HL-60 (cell line): ENCODE results near the gene NDUFA6.

ENCODE experiments used
- DNase-seq, 2 experiments: peaks; one replicate each; pipeline ENCODE4 v3.0.0-alpha.2; 2010 to 2020; ENCODE audit warnings: low read depth in 1 of 2, low spot score in 1 of 2
- H3K27ac ChIP-seq: fragments of 250-450 bp; sonication (Bioruptor Pico); replicated peaks from 2 replicates; pipeline ENCODE4 v1.5.1; 2020; ENCODE audit warnings: mild to moderate bottlenecking, moderate library complexity
- H3K27me3 ChIP-seq: fragments of 250-450 bp; sonication (Bioruptor Pico); 2 replicates; pipeline ENCODE4 v1.5.1; 2021; ENCODE audit warnings: mild to moderate bottlenecking, moderate library complexity; ENCODE audit not compliant: insufficient read depth, poor library complexity, severe bottlenecking
- H3K4me3 ChIP-seq: replicated peaks from 2 replicates; pipeline ENCODE4 v1.5.1; 2011; ENCODE audit warnings: mild to moderate bottlenecking, control low read depth, low read length; ENCODE audit not compliant: insufficient read depth
- GABPA ChIP-seq: IDR thresholded peaks from 2 replicates; pipeline ENCODE4 v1.6.1; 2012; ENCODE audit warnings: low read depth
- POLR2AphosphoS5 ChIP-seq: IDR thresholded peaks from 2 replicates; pipeline ENCODE4 v1.6.1; 2012; ENCODE audit warnings: low read depth
- SPI1 ChIP-seq: IDR thresholded peaks from 2 replicates; pipeline ENCODE4 v1.6.1; 2012; ENCODE audit warnings: low read depth, mild to moderate bottlenecking, borderline replicate concordance
- TF ChIP-seq, protein P1 (sequence below): IDR thresholded peaks from one replicate; pipeline ENCODE4 v1.5.1; 2011; ENCODE audit warnings: low read length, control low read depth, inconsistent platforms; ENCODE audit not compliant: insufficient read depth
- TF ChIP-seq, protein P2 (sequence below): IDR thresholded peaks from 2 replicates; pipeline ENCODE4 v1.6.1; 2012; ENCODE audit warnings: low read depth; ENCODE audit not compliant: insufficient replicate concordance

Gene NDUFA6

DNA sequence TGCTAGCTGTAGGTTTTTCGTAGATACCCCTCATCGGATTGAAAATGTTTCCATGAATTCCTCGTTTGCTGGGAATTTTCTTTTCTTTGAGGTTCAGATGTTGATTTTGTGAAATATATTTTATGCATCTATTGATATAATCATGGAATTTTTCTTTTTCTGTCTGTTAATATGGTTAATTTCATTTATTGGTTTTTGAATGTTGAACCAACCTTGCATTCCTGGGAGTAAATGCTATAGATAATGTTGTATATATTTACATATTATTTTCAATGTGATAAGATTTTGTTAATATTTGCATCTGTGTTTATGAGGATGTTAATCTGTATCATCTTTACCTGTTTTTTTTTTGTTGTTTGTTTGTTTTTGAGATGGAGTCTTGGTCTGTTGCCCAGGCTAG lies 10.6 kb upstream of the NDUFA6 start:
- H3K4me3 ChIP-seq: no peak overlapping the region
- TF ChIP-seq, protein P1, sequence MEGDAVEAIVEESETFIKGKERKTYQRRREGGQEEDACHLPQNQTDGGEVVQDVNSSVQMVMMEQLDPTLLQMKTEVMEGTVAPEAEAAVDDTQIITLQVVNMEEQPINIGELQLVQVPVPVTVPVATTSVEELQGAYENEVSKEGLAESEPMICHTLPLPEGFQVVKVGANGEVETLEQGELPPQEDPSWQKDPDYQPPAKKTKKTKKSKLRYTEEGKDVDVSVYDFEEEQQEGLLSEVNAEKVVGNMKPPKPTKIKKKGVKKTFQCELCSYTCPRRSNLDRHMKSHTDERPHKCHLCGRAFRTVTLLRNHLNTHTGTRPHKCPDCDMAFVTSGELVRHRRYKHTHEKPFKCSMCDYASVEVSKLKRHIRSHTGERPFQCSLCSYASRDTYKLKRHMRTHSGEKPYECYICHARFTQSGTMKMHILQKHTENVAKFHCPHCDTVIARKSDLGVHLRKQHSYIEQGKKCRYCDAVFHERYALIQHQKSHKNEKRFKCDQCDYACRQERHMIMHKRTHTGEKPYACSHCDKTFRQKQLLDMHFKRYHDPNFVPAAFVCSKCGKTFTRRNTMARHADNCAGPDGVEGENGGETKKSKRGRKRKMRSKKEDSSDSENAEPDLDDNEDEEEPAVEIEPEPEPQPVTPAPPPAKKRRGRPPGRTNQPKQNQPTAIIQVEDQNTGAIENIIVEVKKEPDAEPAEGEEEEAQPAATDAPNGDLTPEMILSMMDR: no peak
- TF ChIP-seq GABPA (no peak), SPI1 (no peak), POLR2AphosphoS5 (no peak)
- TF ChIP-seq, protein P2, sequence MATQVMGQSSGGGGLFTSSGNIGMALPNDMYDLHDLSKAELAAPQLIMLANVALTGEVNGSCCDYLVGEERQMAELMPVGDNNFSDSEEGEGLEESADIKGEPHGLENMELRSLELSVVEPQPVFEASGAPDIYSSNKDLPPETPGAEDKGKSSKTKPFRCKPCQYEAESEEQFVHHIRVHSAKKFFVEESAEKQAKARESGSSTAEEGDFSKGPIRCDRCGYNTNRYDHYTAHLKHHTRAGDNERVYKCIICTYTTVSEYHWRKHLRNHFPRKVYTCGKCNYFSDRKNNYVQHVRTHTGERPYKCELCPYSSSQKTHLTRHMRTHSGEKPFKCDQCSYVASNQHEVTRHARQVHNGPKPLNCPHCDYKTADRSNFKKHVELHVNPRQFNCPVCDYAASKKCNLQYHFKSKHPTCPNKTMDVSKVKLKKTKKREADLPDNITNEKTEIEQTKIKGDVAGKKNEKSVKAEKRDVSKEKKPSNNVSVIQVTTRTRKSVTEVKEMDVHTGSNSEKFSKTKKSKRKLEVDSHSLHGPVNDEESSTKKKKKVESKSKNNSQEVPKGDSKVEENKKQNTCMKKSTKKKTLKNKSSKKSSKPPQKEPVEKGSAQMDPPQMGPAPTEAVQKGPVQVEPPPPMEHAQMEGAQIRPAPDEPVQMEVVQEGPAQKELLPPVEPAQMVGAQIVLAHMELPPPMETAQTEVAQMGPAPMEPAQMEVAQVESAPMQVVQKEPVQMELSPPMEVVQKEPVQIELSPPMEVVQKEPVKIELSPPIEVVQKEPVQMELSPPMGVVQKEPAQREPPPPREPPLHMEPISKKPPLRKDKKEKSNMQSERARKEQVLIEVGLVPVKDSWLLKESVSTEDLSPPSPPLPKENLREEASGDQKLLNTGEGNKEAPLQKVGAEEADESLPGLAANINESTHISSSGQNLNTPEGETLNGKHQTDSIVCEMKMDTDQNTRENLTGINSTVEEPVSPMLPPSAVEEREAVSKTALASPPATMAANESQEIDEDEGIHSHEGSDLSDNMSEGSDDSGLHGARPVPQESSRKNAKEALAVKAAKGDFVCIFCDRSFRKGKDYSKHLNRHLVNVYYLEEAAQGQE: no peak

DNA sequence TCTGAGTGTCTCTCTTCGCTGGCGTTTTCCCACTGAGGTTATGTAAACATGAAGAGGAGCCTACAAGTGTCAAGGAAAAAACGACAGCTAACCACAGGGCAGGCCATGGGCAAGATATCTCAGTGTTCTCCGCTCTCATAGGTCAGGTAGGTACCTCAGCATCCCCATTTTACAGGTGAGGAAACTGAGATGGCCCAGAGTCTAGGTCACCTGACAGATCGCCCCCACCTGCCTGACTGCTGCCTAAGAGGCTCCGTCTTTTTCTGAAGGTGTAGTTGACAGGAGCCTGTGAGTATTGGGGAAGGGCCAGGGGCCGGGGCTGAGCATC lies 847 bp upstream of the NDUFA6 start:
- TF ChIP-seq POLR2AphosphoS5: no peak
- TF ChIP-seq SPI1: no peak
- TF ChIP-seq, protein P1: no peak
- no peak for TF ChIP-seq GABPA
- no peak for DNase-seq
- peak overlapping the region; percentile 97 for H3K27ac ChIP-seq
- peak overlapping the region; percentile 30 for H3K4me3 ChIP-seq
- no peaks in the 10 kb centered on the region for H3K27me3 ChIP-seq

More for the DNA sequence above, 10.6 kb upstream of the NDUFA6 start:
- no peak for DNase-seq
- Histone ChIP-seq H3K27ac (no peak overlapping the region), H3K27me3 (no peaks in the 10 kb centered on the region)

DNA sequence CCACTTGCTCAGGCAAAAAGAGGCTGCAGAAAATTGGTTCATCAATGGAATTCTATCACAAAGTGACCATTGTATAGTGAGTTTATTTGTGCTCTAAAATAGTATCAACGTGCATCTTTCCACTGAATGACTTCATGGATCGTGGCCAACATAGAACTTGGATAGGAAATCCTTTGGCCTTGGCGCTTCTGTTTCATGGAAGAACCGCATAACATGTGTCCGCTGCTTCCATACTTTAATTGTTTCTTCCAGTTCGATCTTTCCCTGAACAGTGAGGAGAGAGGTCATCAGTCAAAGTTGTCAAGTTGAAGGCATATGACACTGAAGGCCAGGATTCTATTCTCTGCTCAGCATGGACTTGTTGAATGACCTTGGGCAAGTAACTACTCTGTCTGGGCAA lies 4.5 kb downstream of the NDUFA6 start:
- Histone ChIP-seq H3K4me3 (no peak overlapping the region), H3K27me3 (no peaks in the 10 kb centered on the region), H3K27ac (no peak overlapping the region)
- no peak for TF ChIP-seq GABPA
- no peak for TF ChIP-seq SPI1
- TF ChIP-seq, protein P1: no peak
- TF ChIP-seq POLR2AphosphoS5: no peak
- TF ChIP-seq, protein P2: no peak
- no peak for DNase-seq

DNA sequence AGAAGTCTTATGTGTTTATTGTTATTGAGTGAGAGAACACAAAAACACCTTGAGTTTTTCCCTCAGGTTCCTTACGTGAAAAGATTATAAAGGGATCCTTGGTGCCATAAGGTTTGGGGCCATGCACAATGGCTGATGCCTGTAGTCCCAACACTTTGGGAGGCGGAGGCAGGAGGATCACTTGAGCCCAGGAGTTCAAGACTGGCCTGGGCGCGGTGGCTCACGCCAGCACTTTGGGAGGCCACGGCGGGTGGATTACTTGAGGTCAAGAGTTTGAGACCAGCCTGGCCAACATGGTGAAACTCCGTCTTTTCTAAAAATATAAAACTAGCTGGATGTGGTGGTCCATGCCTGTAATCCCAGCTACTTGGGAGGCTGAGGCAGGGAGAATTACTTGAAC lies 5.7 kb downstream of the NDUFA6 start:
- Histone ChIP-seq H3K27me3 (no peaks in the 10 kb centered on the region), H3K4me3 (no peak overlapping the region), H3K27ac (no peak overlapping the region)
- no peak for DNase-seq
- TF ChIP-seq SPI1 (no peak), POLR2AphosphoS5 (no peak), GABPA (no peak)
- TF ChIP-seq, protein P2: no peak
- TF ChIP-seq, protein P1: no peak
